Retinal pigment epithelial cell (primary cell): Measurements from ENCODE around the gene WDR37.

Experiments
- DNase-seq: peaks from one replicate; pipeline ENCODE4 v3.0.0-alpha.2; 2010; ENCODE audit warnings: low read depth
- H3K4me3 ChIP-seq: 2 replicates; pipeline ENCODE4 v1.5.1; 2011; ENCODE audit warnings: mild to moderate bottlenecking, low read length, control low read depth, moderate library complexity
- CTCF ChIP-seq: conservative IDR thresholded peaks from 2 replicates; pipeline ENCODE4 v1.5.1; 2011; ENCODE audit warnings: low read depth, low read length, control low read depth, inconsistent platforms

The WDR37 gene

GRCh38 chr10:1109795-1110673, 53.8 kb downstream of the WDR37 start:
- DNase-seq = peak; percentile 35
- peak; percentile 80 for TF ChIP-seq CTCF
- H3K4me3 ChIP-seq = no peak overlapping the region

GRCh38 chr10:1110674-1111119, 54.5 kb downstream of the WDR37 start:
- H3K4me3 ChIP-seq = no peak overlapping the region
- no peak for TF ChIP-seq CTCF
- no peak for DNase-seq

- no peak for DNase-seq
- no peak overlapping the region for H3K4me3 ChIP-seq
- TF ChIP-seq CTCF = no peak
Observed at GRCh38 chr10:1114315-1114714, 58.1 kb downstream of the WDR37 start.

DNA sequence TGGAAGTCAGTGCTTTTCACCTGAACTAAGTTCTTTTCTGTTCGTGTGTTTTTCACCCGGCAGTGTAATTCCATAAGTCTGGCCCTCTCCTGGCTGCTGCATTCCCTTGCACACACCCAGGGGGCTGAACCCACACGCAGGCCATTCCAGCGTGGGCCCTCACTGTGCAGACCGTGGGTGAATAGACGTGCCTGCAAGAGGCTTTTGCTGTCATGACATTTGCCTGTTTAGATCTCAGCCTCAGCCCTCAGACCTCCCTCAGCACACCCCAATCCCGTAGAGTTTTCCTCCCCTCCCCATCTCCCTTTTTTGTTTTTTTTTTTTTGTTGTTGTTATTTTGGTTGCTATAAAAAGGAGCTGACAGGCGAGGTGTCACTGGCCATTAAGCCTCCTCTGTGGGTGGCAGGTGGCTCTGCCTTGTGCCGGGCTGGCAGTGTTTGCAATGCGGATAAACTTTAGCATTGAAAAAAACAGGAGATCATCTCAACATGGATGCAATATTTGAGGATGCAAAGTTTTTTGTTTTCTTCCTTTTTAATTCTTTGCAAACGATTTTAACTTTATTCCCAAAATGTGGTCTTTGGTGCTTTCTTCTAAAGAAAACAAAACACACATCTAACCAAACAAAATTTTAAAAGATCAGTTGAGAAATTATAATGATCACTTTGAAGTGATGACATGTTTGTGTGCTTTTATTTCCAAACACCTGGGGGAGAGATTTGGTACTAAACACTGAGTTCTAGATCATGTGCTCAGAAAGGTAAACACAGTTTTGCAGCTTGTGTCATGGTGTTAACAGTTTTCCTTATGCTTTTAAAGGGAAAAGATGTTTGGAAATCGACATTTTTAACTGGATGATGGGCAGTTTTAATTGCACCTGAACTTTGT, 58.8 kb downstream of the WDR37 start:
- H3K4me3 ChIP-seq = no peak overlapping the region
- TF ChIP-seq CTCF = no peak
- no peak for DNase-seq

- no peak for TF ChIP-seq CTCF
- DNase-seq = no peak
- no peak overlapping the region for H3K4me3 ChIP-seq
Observed at GRCh38 chr10:1115607-1115955, 59.4 kb downstream of the WDR37 start.

DNA sequence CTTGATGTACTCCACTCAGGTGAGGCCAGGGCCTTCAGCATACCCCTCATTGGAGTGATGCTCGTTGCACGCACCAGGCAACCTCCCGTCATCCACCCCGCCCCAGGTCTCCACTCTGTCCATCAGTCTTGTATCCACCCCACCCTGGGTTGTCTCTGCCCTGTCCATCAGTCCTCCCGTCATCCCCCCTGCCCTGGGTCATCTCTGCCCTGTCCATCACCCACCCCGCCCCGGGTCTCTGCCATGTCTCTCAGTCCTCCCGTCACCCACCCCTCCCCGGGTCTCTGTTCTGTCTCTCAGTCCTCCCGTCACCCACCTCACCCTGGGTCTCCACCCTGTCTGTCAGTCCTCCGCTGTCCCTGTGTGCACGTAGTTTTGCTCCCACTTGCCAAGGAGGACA, 59.9 kb downstream of the WDR37 start:
- no peak overlapping the region for H3K4me3 ChIP-seq
- DNase-seq = no peak
- no peak for TF ChIP-seq CTCF
